ENCODE data around the gene SYNE2.
A peak's percentile ranks its signal among the peaks of the same experiment; 100 is the strongest.

The SYNE2 gene

DNA sequence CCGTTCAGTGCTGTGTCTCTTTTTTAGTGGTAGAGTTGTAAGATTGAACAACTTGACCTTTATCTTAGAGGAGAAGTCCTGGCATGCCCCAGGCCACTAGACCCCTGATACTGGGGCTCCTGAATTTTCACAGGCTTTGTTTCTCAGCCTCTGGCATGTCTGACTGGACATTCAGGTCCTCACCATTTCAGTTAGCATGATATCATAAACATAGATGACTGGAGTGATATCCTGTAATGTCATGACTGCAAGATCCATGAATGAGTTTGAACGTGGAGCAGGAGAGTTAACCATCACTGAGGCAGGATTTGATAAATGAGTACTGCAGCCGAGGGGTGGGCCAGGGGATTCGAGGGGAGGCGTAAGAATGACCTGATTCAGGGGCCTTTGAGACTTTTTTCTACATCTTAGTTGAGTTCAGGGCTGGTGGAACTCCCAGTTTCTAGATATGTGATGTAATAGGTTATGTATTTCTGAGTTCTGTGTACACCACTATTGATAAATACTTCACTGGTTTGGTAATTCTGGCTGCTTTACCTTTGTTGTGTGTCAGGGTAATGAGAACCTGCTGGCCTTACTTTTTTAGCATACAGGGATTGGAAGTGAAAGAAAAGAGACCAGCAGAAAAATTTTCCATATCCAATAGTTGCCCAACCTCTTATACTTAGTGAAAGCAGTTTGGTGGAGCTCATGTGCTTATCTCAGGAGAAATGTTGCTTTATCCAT, 217.0 kb downstream of the SYNE2 start:
- DNase-seq (ENCODE audit: low read depth in 1 of 2, low spot score in 1 of 2): no peak
- in situ Hi-C loops (cut with HindIII; ENCODE audit: low pct_unique_long_range_greater_than_20kb, low sequenced_read_pairs): no loop called here
- TF ChIP-seq JUND (IDR thresholded peaks at IDR 0.05; ENCODE audit: low read depth): no peak

DNA sequence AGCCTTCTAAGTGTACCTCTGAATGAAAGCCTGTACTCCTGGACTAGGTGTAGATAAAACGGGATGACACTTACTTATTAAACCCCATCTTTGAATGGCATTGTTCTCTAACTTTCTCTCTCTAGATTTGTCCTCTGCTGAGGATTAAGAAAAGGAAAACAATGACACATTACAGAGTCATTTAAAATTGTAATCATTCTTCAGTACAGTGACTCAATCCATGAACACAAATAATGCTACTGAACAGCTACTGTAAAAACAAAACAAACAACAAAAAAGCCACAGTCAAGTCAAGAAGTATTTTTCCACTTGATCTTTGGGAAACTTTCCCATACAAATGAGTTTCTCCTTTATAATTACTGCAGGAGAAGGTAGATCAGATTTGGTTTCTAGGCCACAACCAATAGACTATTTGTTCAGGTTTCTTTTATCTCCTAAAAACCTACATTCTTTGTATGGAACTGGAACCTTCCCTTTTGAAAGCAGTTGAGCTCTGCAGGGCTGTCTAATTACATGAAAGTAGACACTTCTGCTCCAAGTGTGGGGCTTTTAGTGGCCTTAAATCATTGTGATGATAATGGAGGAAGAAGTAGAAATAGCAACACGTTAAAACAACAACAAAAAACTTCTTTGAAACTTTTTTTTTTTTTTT, 222.3 kb downstream of the SYNE2 start:
- no peak for DNase-seq (ENCODE audit: low read depth in 1 of 2, low spot score in 1 of 2)
- TF ChIP-seq JUND (IDR thresholded peaks at IDR 0.05; ENCODE audit: low read depth): no peak
- in situ Hi-C loops (cut with HindIII; ENCODE audit: low pct_unique_long_range_greater_than_20kb, low sequenced_read_pairs): no loop called here

GRCh38 chr14:64075613-64076005, 222.8 kb downstream of the SYNE2 start:
- TF ChIP-seq JUND (IDR thresholded peaks at IDR 0.05; ENCODE audit: low read depth): no peak
- no peak for DNase-seq (ENCODE audit: low read depth in 1 of 2, low spot score in 1 of 2)
- in situ Hi-C loops (cut with HindIII; ENCODE audit: low pct_unique_long_range_greater_than_20kb, low sequenced_read_pairs): no loop called here

GRCh38 chr14:64080452-64080851, 227.6 kb downstream of the SYNE2 start:
- no peak for TF ChIP-seq JUND (IDR thresholded peaks at IDR 0.05; ENCODE audit: low read depth)
- DNase-seq (ENCODE audit: low read depth in 1 of 2, low spot score in 1 of 2): no peak
- in situ Hi-C loops (cut with HindIII; ENCODE audit: low pct_unique_long_range_greater_than_20kb, low sequenced_read_pairs): no loop called here

- in situ Hi-C loops (cut with HindIII; ENCODE audit: low pct_unique_long_range_greater_than_20kb, low sequenced_read_pairs): no loop called here
- TF ChIP-seq JUND (IDR thresholded peaks at IDR 0.05; ENCODE audit: low read depth): no peak
- DNase-seq (ENCODE audit: low read depth in 1 of 2, low spot score in 1 of 2): no peak
These were observed 228.5 kb downstream of the SYNE2 start for GRCh38 chr14:64081174-64081746.

DNA sequence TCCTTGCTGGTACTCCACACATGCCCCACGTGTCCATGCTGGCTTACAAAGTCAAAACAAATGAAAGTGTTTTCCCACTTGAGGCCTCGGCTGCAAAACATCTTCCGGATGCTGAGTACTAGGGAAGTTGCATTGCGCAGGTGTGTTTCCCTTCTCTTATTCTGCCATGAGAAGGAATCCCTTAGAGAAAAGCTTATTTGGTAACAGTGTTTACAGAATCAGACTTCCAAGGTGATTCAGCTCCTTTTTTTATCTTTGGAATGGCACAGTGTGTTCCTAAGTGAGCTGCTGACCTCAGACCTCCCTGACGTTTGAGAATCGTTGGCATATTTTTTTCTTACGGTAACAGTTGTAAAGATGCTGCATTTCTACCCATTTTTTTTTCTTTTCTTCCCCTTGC, 230.0 kb downstream of the SYNE2 start:
- TF ChIP-seq JUND (IDR thresholded peaks at IDR 0.05; ENCODE audit: low read depth): no peak
- DNase-seq (ENCODE audit: low read depth in 1 of 2, low spot score in 1 of 2): no peak
- in situ Hi-C loops (cut with HindIII; ENCODE audit: low pct_unique_long_range_greater_than_20kb, low sequenced_read_pairs): no loop called here

- TF ChIP-seq JUND (IDR thresholded peaks at IDR 0.05; ENCODE audit: low read depth): no peak
- in situ Hi-C loops (cut with HindIII; ENCODE audit: low pct_unique_long_range_greater_than_20kb, low sequenced_read_pairs): no loop called here
These were observed 235.8 kb downstream of the SYNE2 start for GRCh38 chr14:64088647-64088964.

DNA sequence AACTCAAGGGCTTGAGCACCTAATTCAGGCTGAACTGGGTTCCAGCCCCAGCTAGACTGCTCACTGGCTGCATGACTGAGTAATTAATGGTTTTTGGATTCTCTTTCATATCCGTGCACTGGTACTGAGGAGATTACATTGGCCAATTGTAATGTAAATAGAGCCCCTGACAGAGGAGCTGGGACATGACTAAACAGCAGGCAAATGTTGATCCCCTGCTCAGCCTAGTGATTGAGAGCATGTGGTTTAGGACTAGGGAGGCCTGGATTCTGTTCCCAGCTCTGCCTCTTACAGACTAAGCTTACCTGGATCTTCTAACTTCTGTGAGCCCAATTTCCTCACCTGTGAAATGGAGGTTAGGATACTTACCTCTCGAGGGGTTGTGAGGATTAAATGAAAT, 237.1 kb downstream of the SYNE2 start:
- DNase-seq (ENCODE audit: low read depth in 1 of 2, low spot score in 1 of 2): no peak
- in situ Hi-C loops (cut with HindIII; ENCODE audit: low pct_unique_long_range_greater_than_20kb, low sequenced_read_pairs): no loop called here

More at GRCh38 chr14:64088647-64088964, 235.8 kb downstream of the SYNE2 start:
- no peak for DNase-seq (ENCODE audit: low read depth in 1 of 2, low spot score in 1 of 2)

DNA sequence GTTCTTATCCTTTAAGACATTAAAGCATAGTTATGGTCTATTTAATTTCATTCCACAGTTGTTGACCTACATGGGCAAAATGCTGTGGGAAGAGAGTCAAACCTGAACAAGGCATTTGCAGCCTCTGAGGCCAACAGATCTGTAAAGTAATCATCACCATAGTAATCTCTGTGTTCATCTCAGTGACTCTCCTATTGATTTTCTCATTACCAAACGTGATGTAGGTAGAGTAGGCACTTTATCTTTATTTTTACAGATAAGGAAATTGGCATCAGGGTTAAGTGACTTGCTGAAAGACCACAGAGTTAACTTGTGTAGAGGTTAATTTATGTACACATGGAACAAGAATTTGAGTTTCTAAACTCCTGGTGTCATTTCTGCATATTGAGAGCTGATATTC, 238.4 kb downstream of the SYNE2 start:
- DNase-seq (ENCODE audit: low read depth in 1 of 2, low spot score in 1 of 2): no peak
- TF ChIP-seq JUND (IDR thresholded peaks at IDR 0.05; ENCODE audit: low read depth): no peak
- in situ Hi-C loops (cut with HindIII; ENCODE audit: low pct_unique_long_range_greater_than_20kb, low sequenced_read_pairs): no loop called here

More for the DNA sequence above, 237.1 kb downstream of the SYNE2 start:
- no peak for TF ChIP-seq JUND (IDR thresholded peaks at IDR 0.05; ENCODE audit: low read depth)

DNA sequence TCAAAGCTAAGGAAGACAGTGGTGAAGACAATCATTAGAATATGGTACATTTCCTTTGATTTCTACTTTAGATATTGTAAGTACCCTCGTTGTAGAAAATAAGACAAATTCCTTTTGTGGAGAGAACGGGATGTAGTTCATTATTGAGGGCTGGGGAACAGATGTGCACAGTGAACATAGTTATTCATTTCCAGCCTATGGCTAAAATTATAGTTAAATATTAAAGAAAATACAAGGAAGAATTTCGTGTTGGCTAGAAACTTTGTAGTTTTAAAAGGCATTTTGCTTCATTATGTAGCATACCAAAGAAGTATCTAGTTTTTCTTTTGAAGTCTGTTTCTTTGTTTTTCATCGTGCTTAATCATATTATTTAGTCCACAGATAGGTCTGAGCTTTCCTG, 239.5 kb downstream of the SYNE2 start:
- no peak for DNase-seq (ENCODE audit: low read depth in 1 of 2, low spot score in 1 of 2)
- in situ Hi-C loops (cut with HindIII; ENCODE audit: low pct_unique_long_range_greater_than_20kb, low sequenced_read_pairs): no loop called here
- no peak for TF ChIP-seq JUND (IDR thresholded peaks at IDR 0.05; ENCODE audit: low read depth)

DNA sequence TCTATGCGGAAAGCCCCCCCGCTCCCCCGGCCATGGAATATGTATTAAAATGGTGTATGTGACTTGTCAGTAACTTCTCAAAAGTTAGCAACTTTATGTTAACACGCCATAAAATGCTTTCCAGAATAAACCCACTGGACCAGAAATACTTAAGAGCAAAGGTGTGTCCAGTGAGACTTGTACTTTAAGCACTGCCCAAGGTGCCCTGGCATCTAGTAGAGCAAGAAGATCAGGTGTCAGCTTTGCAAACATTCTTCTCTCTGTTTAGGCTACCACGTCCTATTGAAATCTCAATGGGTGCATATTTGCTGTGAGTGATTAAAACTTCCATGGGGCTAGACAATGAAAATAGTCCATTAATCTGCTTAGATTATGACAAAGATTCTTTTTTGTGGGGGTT, 240.1 kb downstream of the SYNE2 start:
- in situ Hi-C loops (cut with HindIII; ENCODE audit: low pct_unique_long_range_greater_than_20kb, low sequenced_read_pairs): no loop called here
- no peak for TF ChIP-seq JUND (IDR thresholded peaks at IDR 0.05; ENCODE audit: low read depth)
- DNase-seq (ENCODE audit: low read depth in 1 of 2, low spot score in 1 of 2): peak; percentile 20 to 92

DNA sequence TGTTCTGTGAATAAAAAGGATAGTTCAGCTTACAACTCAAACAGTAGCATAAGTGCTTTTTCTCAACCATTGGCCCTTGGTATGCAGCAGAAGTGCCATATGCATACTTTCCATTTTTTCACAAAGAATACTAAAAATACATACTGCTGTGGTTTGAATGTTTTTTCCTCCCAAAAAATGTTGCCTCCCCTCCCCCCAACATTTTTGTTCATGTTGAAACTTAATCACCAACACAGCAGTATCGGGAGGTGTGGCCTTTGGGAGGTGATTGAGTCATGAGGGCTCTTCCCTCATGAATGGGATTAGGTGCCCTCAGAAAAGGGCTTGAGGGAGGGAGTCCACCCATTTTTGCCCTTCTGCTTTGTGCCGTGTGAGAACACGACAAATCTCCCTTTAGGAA, 242.8 kb downstream of the SYNE2 start:
- no peak for DNase-seq (ENCODE audit: low read depth in 1 of 2, low spot score in 1 of 2)

GRCh38 chr14:64098120-64098519, 245.3 kb downstream of the SYNE2 start:
- in situ Hi-C loops (cut with HindIII; ENCODE audit: low pct_unique_long_range_greater_than_20kb, low sequenced_read_pairs): no loop called here
- DNase-seq (ENCODE audit: low read depth in 1 of 2, low spot score in 1 of 2): no peak
- TF ChIP-seq JUND (IDR thresholded peaks at IDR 0.05; ENCODE audit: low read depth): no peak

More for the DNA sequence above, 242.8 kb downstream of the SYNE2 start:
- no peak for TF ChIP-seq JUND (IDR thresholded peaks at IDR 0.05; ENCODE audit: low read depth)
- in situ Hi-C loops (cut with HindIII; ENCODE audit: low pct_unique_long_range_greater_than_20kb, low sequenced_read_pairs): no loop called here
